HG03025 (cell line): ENCODE results near the gene CCDC77.
A peak's percentile ranks its signal among the peaks of the same experiment; 100 is the strongest.
"Not testable (repeated sequence)": the region's sequence is repeated elsewhere in the genome, so short reads cannot be mapped to it uniquely, and the experiment has no call there.

Source experiments
- ATAC-seq: cut with Tn5 transposase; IDR thresholded peaks from one replicate; pipeline ENCODE4 v1.9.1; 2021; ENCODE audit warnings: mild to moderate bottlenecking, moderate library complexity; ENCODE audit not compliant: unreplicated experiment, low FRiP score

The CCDC77 gene

GRCh38 chr12:401235-402028 lies at the start of gene CCDC77:
Gene CCDC77, plus strand, starts transcription at chr12:401644. Its CDS starts 7,740 bp downstream, at chr12:409384.
- peak; percentile 93 for ATAC-seq

- no peak for ATAC-seq
Measured at GRCh38 chr12:356276-356988, 45.0 kb upstream of the CCDC77 start.

GRCh38 chr12:359091-359490 lies 42.4 kb upstream of the CCDC77 start:
- no peak for ATAC-seq

- ATAC-seq, result no peak
Measured at GRCh38 chr12:366820-367219, 34.6 kb upstream of the CCDC77 start.

GRCh38 chr12:367972-368371 lies 33.5 kb upstream of the CCDC77 start:
- ATAC-seq, result no peak

- ATAC-seq, result not testable (repeated sequence)
Measured at GRCh38 chr12:370739-371485, 30.5 kb upstream of the CCDC77 start.

- no peak for ATAC-seq
Measured at GRCh38 chr12:386651-387050, 14.8 kb upstream of the CCDC77 start.

GRCh38 chr12:388012-388411 lies 13.4 kb upstream of the CCDC77 start:
- no peak for ATAC-seq

- peak; percentile 16 for ATAC-seq
Measured at GRCh38 chr12:388541-389141, 12.8 kb upstream of the CCDC77 start.

GRCh38 chr12:389142-390096 lies 12.0 kb upstream of the CCDC77 start, which contains the start of gene KDM5A:
Gene KDM5A, minus strand, starts transcription at chr12:389320. Its CDS starts 229 bp downstream, at chr12:389091.
- ATAC-seq, result peak; percentile 87

- ATAC-seq, result no peak
Measured at GRCh38 chr12:400828-401227, 616 bp upstream of the CCDC77 start.

- ATAC-seq, result no peak
Measured at GRCh38 chr12:402029-402389, 565 bp downstream of the CCDC77 start.

GRCh38 chr12:414859-415258 lies 13.4 kb downstream of the CCDC77 start:
- ATAC-seq, result no peak

- no peak for ATAC-seq
Measured at GRCh38 chr12:418432-418831, 17.0 kb downstream of the CCDC77 start.

GRCh38 chr12:422526-422925 lies 21.1 kb downstream of the CCDC77 start:
- no peak for ATAC-seq

- not testable (repeated sequence) for ATAC-seq
Measured at GRCh38 chr12:435737-436136, 34.3 kb downstream of the CCDC77 start.

GRCh38 chr12:442235-442884 lies 40.9 kb downstream of the CCDC77 start:
- no peak for ATAC-seq

- no peak for ATAC-seq
Measured at GRCh38 chr12:447141-447540, 45.7 kb downstream of the CCDC77 start.

GRCh38 chr12:449203-449602 lies 47.8 kb downstream of the CCDC77 start:
- ATAC-seq, result no peak
